Common myeloid progenitor, CD34-positive (primary cell): Measurements from ENCODE around the gene ZSCAN25.

ENCODE experiments used
- CTCF ChIA-PET: fragments of 350-600 bp; sonication (Branson Sonifier 250); formaldehyde crosslinking; loops from one replicate; lab custom pipeline; 2021; ENCODE audit warnings: antibody characterized with exemption; lab: Charles Lee
- POLR2A ChIA-PET: fragments of 350-600 bp; sonication (Branson Sonifier 250); formaldehyde crosslinking; loops from one replicate; lab custom pipeline; 2021; ENCODE audit warnings: antibody characterized with exemption; lab: Charles Lee
- DNase-seq, 3 donors: peaks; one replicate each; pipeline versions ENCODE4 v3.0.0 to v3.0.0-alpha.2; 2013
- H3K27ac ChIP-seq, 2 experiments: 1 replicate in 1 of 2; 2 replicates in 1 of 2; pipeline ENCODE4 v1.7.0; 2013; ENCODE audit warnings: inconsistent platforms in 2 of 2, low read length in 2 of 2, mild to moderate bottlenecking in 2 of 2, low read depth in 1 of 2, moderate library complexity in 1 of 2; ENCODE audit not compliant: severe bottlenecking in 2 of 2, insufficient read depth in 1 of 2, poor library complexity in 1 of 2
- H3K27me3 ChIP-seq, 5 experiments: replicated peaks in 2 of 5; 1 replicate in 3 of 5; 2 replicates in 2 of 5; pipeline versions ENCODE4 v1.6.1 to v1.7.0; 2013; ENCODE audit warnings: low read length in 4 of 5, mild to moderate bottlenecking in 2 of 5, moderate library complexity in 2 of 5, inconsistent platforms in 1 of 5; ENCODE audit not compliant: insufficient read depth in 5 of 5, control insufficient read depth in 4 of 5
- H3K36me3 ChIP-seq, 4 experiments: 1 replicate in 2 of 4; 2 replicates in 2 of 4; pipeline versions ENCODE4 v1.6.1 to v1.7.0; 2013; ENCODE audit warnings: low read length in 3 of 4, control low read depth in 1 of 4, mild to moderate bottlenecking in 1 of 4; ENCODE audit not compliant: control insufficient read depth in 4 of 4, insufficient read depth in 4 of 4
- H3K4me1 ChIP-seq, 4 experiments: 1 replicate in 3 of 4; 2 replicates in 1 of 4; pipeline versions ENCODE4 v1.6.1 to v1.7.1; 2013; ENCODE audit warnings: low read length in 3 of 4, mild to moderate bottlenecking in 3 of 4, control low read depth in 1 of 4, inconsistent platforms in 1 of 4, moderate library complexity in 1 of 4; ENCODE audit not compliant: control insufficient read depth in 4 of 4, insufficient read depth in 4 of 4; ENCODE audit errors: control extremely low read depth in 1 of 4
- H3K4me3 ChIP-seq, 7 experiments: 1 replicate in 4 of 7; 2 replicates in 3 of 7; pipeline versions ENCODE4 v1.5.1 to v1.7.0; 2013; ENCODE audit warnings: mild to moderate bottlenecking in 7 of 7, low read length in 6 of 7, moderate library complexity in 6 of 7, inconsistent platforms in 2 of 7, low read depth in 2 of 7, control low read depth in 1 of 7; ENCODE audit not compliant: insufficient read depth in 4 of 7, control insufficient read depth in 1 of 7; ENCODE audit errors: extremely low read depth in 1 of 7
- H3K9me3 ChIP-seq, 5 experiments: 1 replicate in 4 of 5; 2 replicates in 1 of 5; pipeline versions ENCODE4 v1.6.1 to v1.7.1; 2013; ENCODE audit warnings: low read length in 4 of 5, mild to moderate bottlenecking in 2 of 5, inconsistent platforms in 1 of 5, low read depth in 1 of 5, moderate library complexity in 1 of 5; ENCODE audit not compliant: control insufficient read depth in 4 of 5, insufficient read depth in 2 of 5; ENCODE audit errors: control extremely low read depth in 1 of 5
- WGBS: methylation state at CpG from one replicate; pipeline ENCODE4 v1.1.5; 2013; ENCODE audit not compliant: insufficient coverage; 5-methylcytosine and 5-hydroxymethylcytosine counted together

ZSCAN25 gene

GRCh38 chr7:99642027-99642426 is 25.3 kb downstream of the ZSCAN25 start:
- no peak overlapping the region for H3K4me3 ChIP-seq
- CTCF ChIA-PET, result no interaction called here
- 100% methylated on average over 1 of the region's 1 CpG for WGBS
- no peaks in the 10 kb centered on the region for H3K4me1 ChIP-seq
- no peaks in the 10 kb centered on the region for H3K27me3 ChIP-seq
- no peak overlapping the region for H3K27ac ChIP-seq
- no peak for DNase-seq
- peaks cover 0 to 7% (median 0%) of the 10 kb centered on the region in 5 experiments for H3K9me3 ChIP-seq
- POLR2A ChIA-PET, result no interaction called here
- peaks cover 5 to 21% (median 8%) of the 10 kb centered on the region in 4 experiments for H3K36me3 ChIP-seq

DNA sequence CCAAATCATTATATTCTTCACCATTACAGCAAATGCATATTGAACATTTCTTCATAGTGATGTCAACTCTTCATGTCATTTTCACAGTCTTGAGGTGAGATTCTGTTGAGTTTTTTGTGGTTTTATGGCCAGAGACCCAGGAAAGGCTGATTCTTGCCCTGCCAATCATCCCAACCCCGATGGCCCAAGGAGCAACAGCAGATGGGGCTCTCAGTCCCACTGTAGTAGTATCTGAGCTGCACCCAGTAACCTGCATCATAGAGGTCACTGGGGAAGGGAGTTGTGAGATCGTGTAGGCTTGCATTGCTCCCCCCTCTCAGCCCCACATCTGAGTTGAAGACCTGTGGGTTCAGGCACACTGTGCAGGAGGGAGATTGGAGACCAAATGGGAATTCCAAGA is 26.7 kb downstream of the ZSCAN25 start:
- POLR2A ChIA-PET, result no interaction called here
- H3K36me3 ChIP-seq, result peaks cover 3 to 20% (median 11%) of the 10 kb centered on the region in 4 experiments
- H3K4me3 ChIP-seq, result no peak overlapping the region
- DNase-seq, result no peak
- no peaks in the 10 kb centered on the region for H3K27me3 ChIP-seq
- H3K27ac ChIP-seq, result no peak overlapping the region
- H3K9me3 ChIP-seq, result peaks cover 0 to 7% (median 0%) of the 10 kb centered on the region in 5 experiments
- whole genome bisulfite sequencing, result 100% methylated on average over 2 of the region's 2 CpGs
- CTCF ChIA-PET, result no interaction called here
- no peaks in the 10 kb centered on the region for H3K4me1 ChIP-seq

GRCh38 chr7:99644431-99644830 is 27.7 kb downstream of the ZSCAN25 start:
- peaks cover 0 to 7% (median 0%) of the 10 kb centered on the region in 5 experiments for H3K9me3 ChIP-seq
- H3K4me1 ChIP-seq, result no peaks in the 10 kb centered on the region
- ChIA-PET CTCF (no interaction called here), POLR2A (no interaction called here)
- H3K27me3 ChIP-seq, result no peaks in the 10 kb centered on the region
- no peak overlapping the region for H3K4me3 ChIP-seq
- DNase-seq, result no peak
- peaks cover 3 to 16% (median 11%) of the 10 kb centered on the region in 4 experiments for H3K36me3 ChIP-seq
- no peak overlapping the region for H3K27ac ChIP-seq
- WGBS, result 100% methylated on average over 1 of the region's 3 CpGs

DNA sequence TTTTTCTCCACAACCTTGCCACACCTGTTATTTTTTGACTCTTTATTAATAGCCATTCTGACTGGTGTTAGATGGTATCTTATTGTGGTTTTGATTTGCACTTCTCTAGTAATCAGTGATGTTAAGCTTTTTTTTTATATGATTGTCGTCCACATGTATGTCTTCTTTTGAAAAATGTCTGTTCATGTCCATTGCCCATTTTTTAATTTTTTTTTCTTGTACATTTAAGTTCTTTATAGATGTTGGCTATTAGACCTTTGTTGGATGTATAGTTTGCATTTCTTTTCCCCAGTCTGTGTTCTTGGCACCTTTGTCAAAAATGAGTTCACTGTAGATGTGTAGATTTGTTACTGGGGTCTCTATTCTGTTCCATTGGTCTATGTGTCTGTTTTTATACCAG is 28.8 kb downstream of the ZSCAN25 start:
- ChIA-PET POLR2A (no interaction called here), CTCF (no interaction called here)
- WGBS, result no CpG with 5 or more reads among the region's 1 CpG
- no peak overlapping the region for H3K27ac ChIP-seq
- no peaks in the 10 kb centered on the region for H3K27me3 ChIP-seq
- peaks cover 3 to 16% (median 11%) of the 10 kb centered on the region in 4 experiments for H3K36me3 ChIP-seq
- no peak overlapping the region for H3K4me3 ChIP-seq
- peaks cover 0 to 7% (median 0%) of the 10 kb centered on the region in 5 experiments for H3K9me3 ChIP-seq
- DNase-seq, result no peak
- H3K4me1 ChIP-seq, result no peaks in the 10 kb centered on the region

- Histone ChIP-seq H3K27ac (no peak overlapping the region), H3K36me3 (peaks cover 2 to 16% (median 6%) of the 10 kb centered on the region in 4 experiments), H3K9me3 (peaks cover 0 to 7% (median 0%) of the 10 kb centered on the region in 5 experiments), H3K27me3 (no peaks in the 10 kb centered on the region), H3K4me3 (no peak overlapping the region), H3K4me1 (no peaks in the 10 kb centered on the region)
- CTCF ChIA-PET, result no interaction called here
- POLR2A ChIA-PET, result no interaction called here
- DNase-seq, result no peak
- WGBS, result 95% methylated on average over 2 of the region's 2 CpGs
These were observed 32.1 kb downstream of the ZSCAN25 start for GRCh38 chr7:99648843-99649242.

DNA sequence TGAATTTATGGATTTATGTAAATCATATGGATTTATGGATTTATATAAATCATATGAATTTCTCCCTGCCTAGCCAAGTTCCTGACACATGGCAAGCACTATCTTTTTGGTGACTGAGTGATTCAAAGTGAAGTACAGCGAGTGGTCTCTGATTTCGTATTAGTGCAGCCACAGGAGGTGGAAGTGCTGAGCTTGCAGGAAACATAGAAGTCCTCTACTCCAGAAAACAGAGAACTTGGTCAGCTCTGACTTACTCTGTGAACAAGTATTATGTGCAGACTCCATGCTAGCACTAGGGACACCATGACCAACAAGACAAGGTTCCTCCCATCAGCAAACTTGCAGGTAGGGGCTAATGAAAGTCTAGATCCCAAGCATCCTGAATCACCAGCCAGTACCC is 34.5 kb downstream of the ZSCAN25 start:
- Histone ChIP-seq H3K4me3 (no peak overlapping the region), H3K4me1 (no peaks in the 10 kb centered on the region), H3K36me3 (peaks cover 0 to 4% (median 3%) of the 10 kb centered on the region in 4 experiments), H3K27ac (no peak overlapping the region), H3K9me3 (peaks cover 0 to 2% (median 0%) of the 10 kb centered on the region in 5 experiments), H3K27me3 (no peaks in the 10 kb centered on the region)
- 100% methylated on average over 2 of the region's 2 CpGs for WGBS
- CTCF ChIA-PET, result no interaction called here
- POLR2A ChIA-PET, result no interaction called here
- DNase-seq, result no peak

- no peak overlapping the region for H3K27ac ChIP-seq
- CTCF ChIA-PET, result no interaction called here
- peaks cover 0 to 2% (median 0%) of the 10 kb centered on the region in 5 experiments for H3K9me3 ChIP-seq
- no peaks in the 10 kb centered on the region for H3K27me3 ChIP-seq
- H3K4me1 ChIP-seq, result no peaks in the 10 kb centered on the region
- no peak for DNase-seq
- H3K36me3 ChIP-seq, result no peaks in the 10 kb centered on the region
- POLR2A ChIA-PET, result no interaction called here
- WGBS, result no CpG with 5 or more reads among the region's 2 CpGs
- H3K4me3 ChIP-seq, result no peak overlapping the region
These were observed 35.9 kb downstream of the ZSCAN25 start for GRCh38 chr7:99652671-99653070.
